Activated T-helper 1 cell treated with Interleukin-2 at 50 U/mL for 16 hours (primary cell): ENCODE results near the gene LRRC56.

Source experiments
- DNase-seq: peaks from one replicate; pipeline ENCODE4 v3.0.0-alpha.2; 2020; ENCODE audit warnings: low read depth

The LRRC56 gene

DNA sequence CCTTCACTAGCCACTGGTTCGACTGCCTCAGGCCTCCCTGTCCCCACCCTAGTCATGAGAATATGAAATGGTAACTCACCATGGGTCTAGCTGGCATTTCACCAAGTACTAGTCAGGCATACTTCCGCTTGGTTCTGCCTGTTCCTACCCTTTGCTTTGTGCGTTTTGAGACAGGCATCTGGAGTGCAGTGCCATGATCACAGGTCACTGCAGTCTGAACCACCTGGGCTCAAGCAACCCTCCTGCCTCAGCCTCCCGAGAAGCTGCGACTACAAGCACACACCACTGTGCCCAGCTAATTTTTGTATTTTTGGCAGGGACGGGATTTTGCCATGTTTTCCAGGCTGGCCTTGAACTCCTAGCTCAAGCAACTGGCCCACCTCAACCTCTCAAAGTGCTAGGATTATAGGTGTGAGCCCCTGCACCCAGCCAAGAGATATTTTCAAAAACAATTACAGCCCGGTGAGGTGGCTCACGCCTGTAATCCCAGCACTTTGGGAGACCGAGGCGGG is 16.1 kb upstream of the LRRC56 start:
- DNase-seq: no peak

- no peak for DNase-seq
Measured at GRCh38 chr11:526192-526591, 11.1 kb upstream of the LRRC56 start.

DNA sequence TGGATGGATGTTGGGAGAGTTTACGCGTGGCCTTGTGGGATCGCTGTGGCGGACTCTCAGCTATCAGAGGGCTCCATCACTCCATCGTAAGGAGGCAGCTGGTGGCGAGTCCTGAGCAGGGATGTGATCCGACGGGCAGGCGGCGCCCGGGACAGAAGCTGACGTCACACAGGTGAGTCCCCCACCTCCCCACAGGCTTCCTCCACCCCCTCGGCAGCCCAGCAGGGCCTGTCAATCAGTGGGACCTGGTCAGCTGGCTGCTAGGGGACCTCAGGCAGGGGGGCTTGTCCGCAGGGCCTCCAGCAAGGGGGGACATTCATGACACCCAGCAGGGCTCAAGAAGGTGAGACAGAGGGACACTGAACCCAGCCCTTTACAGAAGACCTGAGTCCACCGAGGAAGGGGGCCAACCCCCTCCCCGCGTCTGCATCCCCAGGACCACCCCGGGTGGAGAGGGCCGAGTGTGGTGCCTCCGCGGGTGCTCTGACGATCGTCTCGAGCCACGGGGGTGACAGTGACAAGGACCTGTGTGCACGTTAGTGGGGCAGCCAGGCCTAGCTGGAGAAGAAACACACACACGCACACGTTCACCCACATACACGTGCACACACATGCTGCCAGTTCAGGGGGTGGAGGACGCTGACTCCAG is 9.0 kb upstream of the LRRC56 start:
- DNase-seq: no peak

DNA sequence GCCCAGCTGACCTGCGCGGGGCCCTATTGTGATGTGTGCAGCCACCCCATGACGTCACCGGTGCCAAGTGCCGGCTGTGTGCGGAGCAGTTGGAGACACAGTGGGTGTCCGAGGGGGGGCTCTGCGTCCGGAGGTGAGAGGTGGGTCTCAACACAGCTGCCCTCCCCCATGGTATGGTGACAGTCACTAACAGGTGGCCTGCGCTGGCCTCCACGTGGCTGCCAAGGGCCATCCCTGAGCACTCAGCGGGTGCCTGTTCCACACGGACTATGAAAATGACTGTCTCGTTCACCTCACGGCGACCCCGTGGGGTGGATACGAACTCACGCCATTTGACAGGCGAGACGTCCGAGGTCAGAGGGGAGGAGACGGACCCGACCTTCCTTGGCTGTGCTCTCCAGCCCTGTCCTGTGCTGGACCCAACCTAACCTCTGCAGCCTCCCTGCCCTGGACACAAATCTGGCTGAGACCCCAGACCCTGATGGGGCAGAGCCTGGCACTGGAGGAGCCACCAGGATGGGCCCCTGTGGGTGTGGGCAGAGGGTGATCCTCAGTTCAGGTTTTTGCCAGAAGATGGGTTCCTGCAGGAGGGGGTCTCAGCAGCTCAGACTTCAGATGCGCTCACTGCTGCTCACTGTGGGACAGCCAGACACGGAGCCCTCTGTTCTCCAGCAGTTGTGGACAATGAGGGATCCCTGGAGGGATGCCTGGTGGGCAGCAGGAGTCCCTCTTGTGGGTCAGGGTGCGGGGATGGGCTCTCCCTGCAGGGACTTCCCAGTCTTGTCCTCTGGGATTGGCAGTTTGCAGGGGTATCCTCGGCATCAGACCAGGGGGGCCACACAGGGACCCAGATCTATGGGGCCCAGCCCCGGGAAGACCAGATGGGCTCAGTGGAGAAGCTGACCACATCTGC is 8.3 kb upstream of the LRRC56 start:
- no peak for DNase-seq

DNA sequence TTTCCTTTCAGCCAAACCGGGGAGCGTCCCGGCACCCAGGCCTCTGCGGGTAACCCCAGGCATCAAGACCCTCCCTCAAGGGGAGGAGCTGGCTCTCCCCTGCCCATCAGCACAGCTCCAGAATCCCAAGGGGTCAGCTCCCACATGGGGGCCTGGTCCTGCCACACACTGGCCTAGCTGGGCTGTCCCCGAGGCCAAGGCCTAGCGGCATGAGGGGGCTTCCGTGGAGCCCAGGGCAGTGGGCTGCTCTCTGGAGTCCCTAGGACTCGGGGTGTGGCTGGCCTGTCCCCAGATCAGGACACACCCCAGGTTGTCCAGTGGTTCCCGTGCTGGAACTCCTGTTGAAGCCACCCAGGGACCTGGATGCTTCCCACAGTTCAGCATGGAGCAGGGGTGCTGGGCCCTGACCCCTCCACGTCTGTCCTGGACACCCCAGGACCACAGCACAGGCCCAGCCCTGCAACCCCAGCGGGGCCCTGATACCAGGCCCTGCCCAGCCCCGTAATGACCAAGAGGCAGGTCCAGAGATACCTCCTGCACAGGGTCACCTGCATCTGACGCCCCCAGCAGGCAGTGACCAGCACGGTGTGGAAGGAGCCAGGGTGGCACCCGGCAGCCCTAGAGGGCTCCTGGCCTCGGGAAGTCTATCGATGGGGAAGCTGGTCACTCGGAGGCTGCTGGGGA is 7.5 kb upstream of the LRRC56 start:
- DNase-seq: no peak

- DNase-seq: no peak
Measured at GRCh38 chr11:530960-531831, 6.1 kb upstream of the LRRC56 start.

- no peak for DNase-seq
Measured at GRCh38 chr11:531919-532526, 5.3 kb upstream of the LRRC56 start.

- no peak for DNase-seq
Measured at GRCh38 chr11:532527-532985, 4.8 kb upstream of the LRRC56 start.

GRCh38 chr11:532986-533585 is 4.2 kb upstream of the LRRC56 start:
- no peak for DNase-seq

DNA sequence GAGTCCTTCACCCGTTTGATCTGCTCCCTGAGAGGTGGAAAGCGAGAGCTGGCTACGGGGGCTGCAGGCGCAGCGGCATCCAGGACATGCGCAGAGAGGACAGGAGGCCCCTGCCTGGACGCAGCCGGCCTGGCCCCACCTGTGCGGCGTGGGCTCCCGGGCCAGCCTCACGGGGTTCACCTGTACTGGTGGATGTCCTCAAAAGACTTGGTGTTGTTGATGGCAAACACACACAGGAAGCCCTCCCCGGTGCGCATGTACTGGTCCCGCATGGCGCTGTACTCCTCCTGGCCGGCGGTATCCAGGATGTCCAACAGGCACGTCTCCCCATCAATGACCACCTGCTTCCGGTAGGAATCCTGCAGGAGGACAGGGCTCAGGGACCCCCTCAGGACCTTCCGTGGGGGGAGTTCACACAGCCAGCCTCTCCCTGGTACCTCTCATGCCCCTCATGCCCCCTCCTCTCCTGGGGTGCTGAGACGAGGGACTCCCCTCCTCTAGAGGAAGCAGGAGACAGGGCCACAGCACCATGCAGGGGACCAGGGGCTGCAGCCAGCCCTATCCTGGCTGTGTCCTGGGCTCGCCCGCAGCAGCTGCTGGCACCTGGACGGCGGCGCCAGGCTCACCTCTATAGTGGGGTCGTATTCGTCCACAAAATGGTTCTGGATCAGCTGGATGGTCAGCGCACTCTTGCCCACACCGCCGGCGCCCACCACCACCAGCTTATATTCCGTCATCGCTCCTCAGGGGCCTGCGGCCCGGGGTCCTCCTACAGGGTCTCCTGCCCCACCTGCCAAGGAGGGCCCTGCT is 3.5 kb upstream of the LRRC56 start:
- DNase-seq: no peak

- DNase-seq: no peak
Measured at GRCh38 chr11:534396-535209, 2.7 kb upstream of the LRRC56 start.

DNA sequence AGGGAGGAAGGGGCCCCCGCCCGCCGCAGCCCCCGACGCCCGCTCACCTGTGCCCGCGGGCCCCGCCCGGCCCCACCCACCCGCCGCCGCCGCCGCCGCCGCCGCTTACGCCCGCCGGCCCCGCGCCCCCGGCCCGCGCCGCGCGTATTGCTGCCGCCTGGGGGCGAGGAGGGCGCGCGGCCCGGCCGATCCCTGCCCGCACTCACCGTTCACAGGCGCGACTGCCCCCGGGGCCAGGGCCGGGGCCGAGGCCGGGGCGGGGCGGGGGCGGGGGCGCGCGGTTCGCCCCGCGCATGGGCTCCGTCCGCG is 2.2 kb upstream of the LRRC56 start:
- DNase-seq: no peak

- DNase-seq: peak; percentile 96
Measured at GRCh38 chr11:535519-536454, 1.5 kb upstream of the LRRC56 start, which contains the start of gene HRAS. Gene HRAS (minus strand): TSS chr11:535576.

- no peak for DNase-seq
Measured at GRCh38 chr11:537622-538430, 499 bp downstream of the LRRC56 start.

DNA sequence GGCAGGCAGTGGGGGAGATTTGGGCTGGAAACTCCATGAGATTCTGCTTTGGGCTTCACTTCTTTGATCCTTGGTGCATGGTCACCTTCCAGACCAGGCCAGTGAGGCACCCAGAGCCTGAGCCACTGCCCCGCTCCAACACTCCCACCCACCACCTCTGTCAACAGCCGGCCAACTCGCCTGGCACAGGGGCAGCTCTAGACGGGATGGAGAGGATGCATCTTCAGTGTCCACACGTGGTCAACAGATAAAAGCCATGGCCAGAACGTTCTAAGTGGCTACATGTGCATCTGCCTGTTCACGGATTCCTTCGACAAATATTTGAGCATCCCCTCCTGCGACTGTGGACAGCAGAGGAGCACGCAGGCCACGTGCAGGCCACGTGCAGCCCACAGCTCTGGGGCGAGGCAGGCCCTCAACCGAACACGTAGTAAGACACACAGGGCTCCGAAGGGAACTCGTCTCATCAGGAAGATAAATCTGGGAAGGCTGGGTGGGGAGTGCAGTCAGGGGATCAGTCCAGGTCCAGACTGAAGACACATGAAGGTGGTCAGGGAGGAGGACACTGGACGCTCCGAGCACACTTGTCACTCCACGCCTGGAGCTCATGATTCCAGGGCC is 1.2 kb downstream of the LRRC56 start:
- DNase-seq: no peak

- DNase-seq: no peak
Measured at GRCh38 chr11:539971-540481, 2.7 kb downstream of the LRRC56 start.
